Gastrocnemius medialis (tissue), 4 donors: ENCODE data around the gene B3GNT2.

Experiments used
- POLR2A ChIP-seq, 2 donors: fragments of 450-650 bp; IDR thresholded peaks; one replicate each; pipeline ENCODE4 v1.6.1; 2017; ENCODE audit warnings: antibody characterized with exemption in 2 of 2, mild to moderate bottlenecking in 2 of 2, moderate library complexity in 2 of 2
- TF ChIP-seq, protein P1 (sequence below), 5 experiments: fragments of 450-650 bp in 3 of 5; fragments of 200-600 bp in 2 of 5; sonication (generic) in 2 of 5; IDR thresholded peaks in 4 of 5; conservative IDR thresholded peaks in 1 of 5; 1 replicate in 4 of 5; 2 replicates in 1 of 5; pipeline ENCODE4 v1.5.1; 2016 to 2019; ENCODE audit warnings: antibody characterized with exemption in 5 of 5, mild to moderate bottlenecking in 3 of 5, moderate library complexity in 3 of 5

DNA sequence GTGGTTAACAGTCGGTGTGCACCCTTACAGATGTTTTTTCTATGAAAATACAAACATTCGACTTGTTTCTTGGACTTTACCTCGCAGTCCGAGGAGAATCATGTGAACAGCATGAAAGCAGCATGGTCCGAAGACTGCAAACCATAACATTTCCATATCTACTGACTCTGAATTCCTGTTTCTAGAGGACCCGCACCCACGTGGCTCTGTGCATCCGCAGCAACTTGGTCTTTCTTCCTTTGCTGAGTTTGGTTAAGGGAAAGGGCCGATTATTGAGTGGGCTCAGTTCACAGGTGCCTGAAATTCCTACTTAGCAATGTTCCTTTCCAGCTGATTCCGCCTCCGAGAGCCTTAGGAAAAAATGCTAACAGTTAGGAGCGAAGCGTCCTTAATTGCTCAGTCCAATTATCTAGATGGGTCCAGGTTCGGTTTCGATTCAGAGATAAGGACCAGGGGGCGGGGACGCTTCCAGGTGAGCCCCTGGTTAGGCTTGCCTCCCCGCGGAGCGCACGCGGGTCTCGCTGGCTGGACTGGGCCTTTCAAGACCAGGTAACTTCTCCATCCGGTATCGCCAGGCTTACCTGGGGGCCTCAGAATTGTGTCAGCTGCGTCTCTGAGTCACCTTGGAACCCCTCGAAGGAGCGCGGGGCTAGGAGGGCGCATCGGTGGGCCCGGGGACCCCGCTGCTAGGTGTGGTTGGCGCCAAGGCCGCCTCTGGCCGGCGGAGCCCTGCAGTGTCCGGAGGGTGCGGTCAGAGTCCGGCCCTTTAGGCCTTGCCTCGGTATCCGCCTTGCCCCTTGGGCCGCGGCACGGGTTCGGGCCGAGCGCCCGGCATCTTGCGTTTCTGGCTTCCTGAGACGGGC is 1.1 kb upstream of the B3GNT2 start:
- TF ChIP-seq, protein P1, sequence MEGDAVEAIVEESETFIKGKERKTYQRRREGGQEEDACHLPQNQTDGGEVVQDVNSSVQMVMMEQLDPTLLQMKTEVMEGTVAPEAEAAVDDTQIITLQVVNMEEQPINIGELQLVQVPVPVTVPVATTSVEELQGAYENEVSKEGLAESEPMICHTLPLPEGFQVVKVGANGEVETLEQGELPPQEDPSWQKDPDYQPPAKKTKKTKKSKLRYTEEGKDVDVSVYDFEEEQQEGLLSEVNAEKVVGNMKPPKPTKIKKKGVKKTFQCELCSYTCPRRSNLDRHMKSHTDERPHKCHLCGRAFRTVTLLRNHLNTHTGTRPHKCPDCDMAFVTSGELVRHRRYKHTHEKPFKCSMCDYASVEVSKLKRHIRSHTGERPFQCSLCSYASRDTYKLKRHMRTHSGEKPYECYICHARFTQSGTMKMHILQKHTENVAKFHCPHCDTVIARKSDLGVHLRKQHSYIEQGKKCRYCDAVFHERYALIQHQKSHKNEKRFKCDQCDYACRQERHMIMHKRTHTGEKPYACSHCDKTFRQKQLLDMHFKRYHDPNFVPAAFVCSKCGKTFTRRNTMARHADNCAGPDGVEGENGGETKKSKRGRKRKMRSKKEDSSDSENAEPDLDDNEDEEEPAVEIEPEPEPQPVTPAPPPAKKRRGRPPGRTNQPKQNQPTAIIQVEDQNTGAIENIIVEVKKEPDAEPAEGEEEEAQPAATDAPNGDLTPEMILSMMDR (IDR thresholded peaks at IDR 0.05 in 4 of 5, conservative IDR thresholded peaks at IDR 0.05 in 1 of 5), result no peak
- no peak for TF ChIP-seq POLR2A (IDR thresholded peaks at IDR 0.05)
